Measurements from ENCODE around the gene LNPK.
"Not testable (repeated sequence)": the region's sequence is repeated elsewhere in the genome, so short reads cannot be mapped to it uniquely, and the experiment has no call there.

LNPK gene, protein sequence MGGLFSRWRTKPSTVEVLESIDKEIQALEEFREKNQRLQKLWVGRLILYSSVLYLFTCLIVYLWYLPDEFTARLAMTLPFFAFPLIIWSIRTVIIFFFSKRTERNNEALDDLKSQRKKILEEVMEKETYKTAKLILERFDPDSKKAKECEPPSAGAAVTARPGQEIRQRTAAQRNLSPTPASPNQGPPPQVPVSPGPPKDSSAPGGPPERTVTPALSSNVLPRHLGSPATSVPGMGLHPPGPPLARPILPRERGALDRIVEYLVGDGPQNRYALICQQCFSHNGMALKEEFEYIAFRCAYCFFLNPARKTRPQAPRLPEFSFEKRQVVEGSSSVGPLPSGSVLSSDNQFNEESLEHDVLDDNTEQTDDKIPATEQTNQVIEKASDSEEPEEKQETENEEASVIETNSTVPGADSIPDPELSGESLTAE

DNA sequence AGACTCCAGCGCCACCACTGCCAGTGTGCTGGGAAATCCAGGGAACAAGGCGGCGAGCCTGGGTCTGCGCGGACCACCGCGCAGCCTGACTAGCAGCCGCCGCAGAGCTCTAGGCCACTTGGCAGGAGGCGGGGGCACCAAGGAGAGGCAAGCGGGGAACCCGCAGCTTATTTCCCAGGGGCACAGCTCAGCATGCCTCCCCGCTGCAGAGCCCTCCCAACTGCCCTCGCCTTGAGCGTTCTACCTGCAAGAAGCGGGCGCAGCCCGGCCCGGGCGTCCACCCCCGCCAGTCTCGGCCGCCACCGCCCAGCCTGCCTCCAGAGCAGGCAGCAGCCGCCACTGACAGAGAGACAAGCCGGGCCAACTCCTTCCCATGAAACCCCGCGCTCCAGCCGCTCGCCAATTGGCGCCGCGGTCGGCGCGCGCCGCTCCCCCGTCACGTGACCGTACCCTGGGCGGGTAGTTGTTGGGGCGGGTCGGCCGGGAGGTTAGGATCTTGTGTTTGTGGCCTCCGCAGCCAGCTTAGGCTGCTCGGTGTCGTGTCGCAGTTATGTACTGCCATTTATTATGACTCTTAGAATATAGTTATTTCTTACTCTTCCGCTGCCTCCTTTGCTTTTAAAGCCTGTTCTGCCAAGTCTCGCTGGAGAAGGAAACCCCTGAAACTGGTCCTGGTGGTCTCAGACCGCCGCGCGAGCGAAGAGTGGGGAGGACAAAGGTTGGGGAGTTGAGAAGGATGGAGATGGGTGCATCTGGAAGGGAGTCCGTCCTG is at the start of gene LNPK:
Gene LNPK, minus strand, starts transcription at position 352 of the 772 bp plus-strand sequence. CDS start 6,683 bp downstream, outside the sequence.
- peak; percentile 95 for DNase-seq
- in situ Hi-C loops (cut with MboI; ENCODE audit: low pct_unique_long_range_greater_than_20kb, low sequenced_read_pairs), result no loop called here

DNA sequence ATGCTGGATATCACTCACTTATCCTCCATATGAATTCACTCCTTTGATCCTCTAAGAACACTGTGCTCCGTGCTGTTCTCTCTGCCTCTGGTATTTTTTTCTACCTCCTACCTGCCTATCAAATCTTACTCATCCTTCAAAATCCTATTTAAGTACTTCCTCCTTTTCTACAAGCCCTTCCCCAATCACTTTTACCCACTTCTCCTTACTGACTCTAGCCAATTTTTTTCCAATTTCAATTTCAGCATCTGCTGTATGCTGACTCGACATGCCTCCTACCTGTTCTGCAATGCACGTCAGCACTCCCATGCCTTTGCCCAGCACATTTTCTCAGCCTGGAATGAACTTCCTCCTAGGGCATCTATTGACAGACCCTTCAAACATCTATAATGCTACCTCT is 37.3 kb upstream of the LNPK start:
- DNase-seq, result peak; percentile 32
- in situ Hi-C loops (cut with MboI; ENCODE audit: low pct_unique_long_range_greater_than_20kb, low sequenced_read_pairs), result no loop called here

DNA sequence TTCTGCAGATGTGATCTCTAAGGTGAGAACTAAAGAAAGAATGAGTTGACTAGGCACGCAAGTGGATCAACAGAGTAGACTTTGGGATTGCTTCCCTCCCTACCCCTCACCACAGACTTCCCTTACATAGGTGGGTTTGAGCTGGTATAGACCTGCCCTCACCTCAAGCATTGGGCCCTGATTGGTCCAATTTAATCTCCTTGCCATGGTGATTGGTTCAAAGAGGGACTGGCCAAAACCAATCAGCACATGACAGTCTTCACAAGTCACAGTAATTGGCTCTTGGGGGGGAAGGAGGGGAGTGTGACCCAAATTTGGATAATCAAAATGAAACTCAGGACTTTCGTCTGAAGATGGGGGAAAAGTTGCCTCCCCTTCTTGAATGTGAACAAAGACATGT is 36.6 kb upstream of the LNPK start:
- DNase-seq, result no peak
- in situ Hi-C loops (cut with MboI; ENCODE audit: low pct_unique_long_range_greater_than_20kb, low sequenced_read_pairs), result no loop called here

DNA sequence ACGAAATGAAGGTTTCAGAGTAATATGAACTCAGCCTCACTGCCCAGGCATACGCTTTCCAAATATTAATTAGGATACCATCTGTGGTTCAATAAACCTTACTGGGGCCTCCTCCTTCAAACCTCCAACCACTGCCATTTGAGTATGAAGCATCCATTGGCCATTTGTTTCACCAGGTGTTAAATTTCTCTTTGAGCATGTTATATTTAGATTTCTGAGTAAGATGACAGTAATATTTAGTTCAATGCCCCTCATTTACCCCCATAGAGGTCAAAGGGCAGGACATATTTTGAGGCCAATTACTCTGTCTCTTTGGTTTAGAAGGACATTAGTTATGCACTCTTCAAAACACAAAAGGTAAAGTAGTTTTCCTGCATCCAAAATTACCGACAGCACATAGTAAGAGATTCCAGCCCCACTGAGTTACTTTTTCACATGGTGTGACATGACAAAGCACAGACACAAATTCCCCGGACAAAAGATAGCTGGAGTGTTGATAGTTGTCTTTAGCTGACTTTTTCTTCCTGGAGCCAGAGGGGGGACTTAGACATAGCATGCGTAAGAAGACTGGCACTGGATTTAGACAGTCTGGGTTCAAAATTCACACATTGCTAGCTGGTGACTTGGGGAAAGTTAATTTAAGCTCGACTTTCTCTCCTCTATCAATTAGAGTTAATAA is 33.1 kb upstream of the LNPK start:
- no peak for DNase-seq
- in situ Hi-C loops (cut with MboI; ENCODE audit: low pct_unique_long_range_greater_than_20kb, low sequenced_read_pairs), result no loop called here

DNA sequence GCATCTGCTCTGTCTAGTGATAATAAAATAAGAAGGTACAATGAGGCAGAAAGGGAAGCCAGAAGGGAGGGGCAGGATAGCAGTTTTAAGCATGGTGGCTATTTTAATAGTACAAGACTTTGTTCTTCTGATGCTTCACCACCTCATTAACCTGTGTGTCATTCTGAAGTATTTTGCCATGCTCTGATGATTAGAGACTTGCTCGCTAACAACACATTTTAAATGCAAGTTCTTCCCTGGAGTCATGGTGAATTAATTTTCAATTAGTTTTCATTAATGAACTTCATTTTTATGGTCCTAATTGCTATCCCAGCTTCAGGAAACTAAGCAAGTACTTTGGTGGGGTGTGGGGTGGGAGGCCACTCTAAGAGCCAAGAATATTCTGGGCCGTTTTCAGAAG is 25.7 kb upstream of the LNPK start:
- in situ Hi-C loops (cut with MboI; ENCODE audit: low pct_unique_long_range_greater_than_20kb, low sequenced_read_pairs), result no loop called here
- DNase-seq, result no peak

DNA sequence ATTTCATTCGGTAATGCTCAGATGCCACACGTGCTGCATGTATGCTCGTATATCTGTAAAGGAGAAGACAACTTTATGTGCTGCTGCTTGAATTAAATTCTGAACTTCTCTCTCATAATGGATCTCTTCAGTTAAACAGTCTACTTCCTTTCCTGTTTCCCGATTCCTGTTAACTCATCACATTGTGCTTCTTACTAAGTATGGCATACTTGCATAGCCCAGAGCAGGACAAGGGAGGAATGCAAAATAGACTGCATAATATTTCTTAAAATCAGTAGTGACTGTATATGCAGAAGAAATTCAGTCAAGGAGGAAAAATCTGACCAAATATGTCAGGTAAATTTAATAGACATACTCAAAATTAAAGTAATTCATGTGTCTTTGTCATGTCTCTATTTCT is 23.9 kb upstream of the LNPK start:
- in situ Hi-C loops (cut with MboI; ENCODE audit: low pct_unique_long_range_greater_than_20kb, low sequenced_read_pairs), result no loop called here
- no peak for DNase-seq

DNA sequence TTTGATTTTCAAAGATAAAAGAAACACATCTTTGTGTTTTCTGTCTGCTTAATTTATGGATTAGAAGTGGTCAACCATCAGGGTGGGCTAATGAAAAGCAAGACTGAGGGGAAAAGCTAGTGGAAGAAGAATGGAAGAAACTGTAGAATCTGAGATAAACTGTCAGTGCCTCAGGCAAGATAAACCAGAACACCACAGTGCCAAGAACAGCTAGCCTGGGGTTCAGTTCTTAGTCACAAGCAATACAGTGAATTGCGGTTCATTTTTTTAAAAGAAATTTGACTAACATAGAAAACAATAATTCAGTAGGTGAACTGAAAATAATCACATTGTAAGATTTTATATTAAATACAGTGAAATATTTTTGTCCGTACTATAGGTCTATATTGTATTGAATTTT is 22.0 kb upstream of the LNPK start:
- in situ Hi-C loops (cut with MboI; ENCODE audit: low pct_unique_long_range_greater_than_20kb, low sequenced_read_pairs), result no loop called here
- DNase-seq, result no peak

DNA sequence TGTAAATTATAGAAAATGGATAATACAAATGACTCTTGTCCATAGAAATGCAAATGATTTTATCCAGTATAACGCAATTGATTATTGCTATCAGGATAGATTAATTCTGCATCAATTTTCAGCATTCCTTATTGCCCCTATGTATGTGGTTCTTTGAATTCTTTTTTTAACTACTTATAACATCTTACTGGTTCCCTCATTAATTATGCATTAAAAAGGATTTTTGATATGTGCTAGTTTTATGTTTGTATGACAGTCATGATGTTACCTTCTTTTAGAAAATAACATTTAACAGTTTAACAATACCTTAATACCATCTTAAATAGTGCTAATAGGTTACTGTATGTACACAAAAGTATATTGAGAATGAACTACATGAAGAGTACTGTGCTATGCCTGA is 20.0 kb upstream of the LNPK start:
- in situ Hi-C loops (cut with MboI; ENCODE audit: low pct_unique_long_range_greater_than_20kb, low sequenced_read_pairs), result no loop called here
- DNase-seq, result no peak

DNA sequence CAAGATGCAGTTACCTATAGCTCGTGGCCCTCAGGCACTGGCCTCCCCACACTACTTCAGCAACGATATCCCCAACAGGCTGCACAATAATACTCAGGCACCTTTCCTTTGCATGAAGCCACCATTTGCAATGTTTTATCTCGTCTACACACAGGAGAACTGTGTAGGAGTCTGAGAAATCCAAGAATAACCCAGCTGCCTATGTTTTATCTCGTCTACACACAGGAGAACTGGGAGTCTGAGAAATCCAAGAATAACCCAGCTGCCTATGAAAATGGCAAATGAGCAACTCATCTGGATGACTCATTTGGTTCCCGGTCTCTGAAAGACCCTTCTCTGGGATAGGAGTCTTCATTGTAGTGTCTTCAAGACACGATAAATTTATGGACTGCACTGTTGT is 18.3 kb upstream of the LNPK start:
- DNase-seq, result no peak
- in situ Hi-C loops (cut with MboI; ENCODE audit: low pct_unique_long_range_greater_than_20kb, low sequenced_read_pairs), result no loop called here

DNA sequence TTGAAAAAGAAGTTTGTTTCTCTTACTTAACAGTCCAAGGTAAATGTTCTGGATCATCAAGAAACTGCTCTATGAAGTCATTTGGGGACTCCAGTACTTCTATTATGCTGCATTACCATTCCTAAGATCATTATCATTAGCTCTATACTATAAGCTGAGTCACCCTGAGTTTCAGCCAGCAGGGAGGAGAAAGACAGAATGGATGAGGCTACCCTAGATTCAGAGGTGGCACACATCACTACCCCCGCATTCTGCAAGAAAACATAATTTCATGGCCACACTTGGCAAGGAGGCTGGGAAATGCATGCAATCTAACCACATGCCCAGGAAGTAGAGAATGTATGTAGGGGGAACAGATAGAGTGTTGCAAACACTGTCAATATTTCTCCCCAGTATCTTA is 16.6 kb upstream of the LNPK start:
- in situ Hi-C loops (cut with MboI; ENCODE audit: low pct_unique_long_range_greater_than_20kb, low sequenced_read_pairs), result no loop called here
- no peak for DNase-seq

DNA sequence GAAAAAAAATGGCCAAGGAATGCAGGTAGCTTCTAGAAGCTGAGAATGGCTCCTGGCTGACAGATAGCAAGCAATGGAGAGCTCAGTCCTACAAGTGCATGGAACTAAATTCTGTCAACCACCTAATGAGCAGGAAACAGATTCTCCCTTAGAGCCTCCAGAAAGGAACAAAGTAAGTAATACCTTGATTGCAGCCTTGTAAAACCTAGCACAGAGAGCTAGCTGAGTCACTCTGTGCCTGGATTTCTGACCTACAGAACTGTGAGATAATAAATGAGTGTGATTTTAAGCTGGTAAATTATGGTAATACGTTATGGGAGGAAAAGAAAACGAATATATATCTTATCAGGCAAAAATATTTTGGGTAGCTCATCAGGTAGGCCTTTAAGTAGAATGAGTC is 7.4 kb upstream of the LNPK start:
- in situ Hi-C loops (cut with MboI; ENCODE audit: low pct_unique_long_range_greater_than_20kb, low sequenced_read_pairs), result no loop called here
- no peak for DNase-seq

DNA sequence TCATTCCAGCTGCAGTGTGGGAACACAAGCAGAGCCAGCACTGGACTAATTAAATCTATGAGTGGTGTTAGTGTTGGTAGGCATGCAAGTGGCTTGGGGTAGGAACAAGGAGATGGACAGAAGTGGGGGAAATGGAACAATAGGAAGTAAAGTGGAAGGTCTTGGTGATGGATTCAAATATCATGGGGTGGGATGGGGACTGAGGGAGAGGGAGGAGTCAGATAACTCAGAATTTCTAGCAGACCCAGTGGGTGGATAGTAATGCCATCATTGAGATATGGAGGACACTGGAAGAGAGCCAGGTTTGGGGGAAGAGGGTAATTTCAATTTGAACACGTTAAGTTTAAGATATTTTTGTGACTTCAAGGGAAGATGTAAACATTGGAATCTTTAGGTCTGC is 2.9 kb upstream of the LNPK start:
- no peak for DNase-seq
- in situ Hi-C loops (cut with MboI; ENCODE audit: low pct_unique_long_range_greater_than_20kb, low sequenced_read_pairs), result no loop called here

DNA sequence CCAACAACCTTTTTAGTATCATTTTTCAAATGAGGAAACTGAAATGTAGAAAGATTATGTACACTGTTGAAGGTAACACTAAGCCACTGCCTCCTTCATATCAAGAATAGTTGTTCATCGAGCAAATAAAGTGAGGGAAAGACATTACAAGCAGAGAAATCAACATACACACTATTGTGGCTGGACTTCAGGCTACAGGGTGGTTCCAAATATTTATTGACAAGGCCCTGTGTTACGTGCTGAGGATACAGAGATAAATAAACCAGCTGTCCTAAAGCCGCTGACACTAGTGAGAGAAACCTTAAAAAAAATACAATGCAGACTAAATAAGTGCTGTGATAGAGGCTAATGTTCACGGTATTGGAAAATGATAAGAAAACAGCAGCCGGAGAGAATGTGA is 1.9 kb upstream of the LNPK start:
- DNase-seq, result no peak
- in situ Hi-C loops (cut with MboI; ENCODE audit: low pct_unique_long_range_greater_than_20kb, low sequenced_read_pairs), result no loop called here

DNA sequence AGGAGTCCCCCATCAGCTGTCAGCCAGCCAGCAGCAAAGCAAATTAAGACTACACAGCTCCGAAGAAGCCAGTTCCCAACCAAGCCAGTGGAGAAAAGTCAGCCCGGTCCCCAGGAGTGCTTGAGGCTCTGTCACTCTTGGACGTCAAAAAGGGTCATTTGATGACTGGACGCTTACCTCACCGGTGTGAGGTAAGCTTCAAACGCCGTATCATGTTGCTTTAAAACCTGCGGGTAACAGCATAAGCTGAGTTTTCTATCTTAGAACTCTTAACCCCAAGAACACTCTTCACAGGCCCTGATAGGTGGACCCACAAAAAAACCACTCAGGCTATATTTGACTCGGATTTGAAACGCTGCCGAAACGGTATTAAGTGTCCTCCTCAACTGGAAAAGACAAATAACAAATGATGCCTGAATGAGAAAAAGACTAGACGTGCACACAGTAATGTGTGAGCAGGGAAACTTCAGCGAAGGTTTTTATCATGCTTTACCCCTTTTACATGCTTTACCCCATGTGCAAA is 682 bp upstream of the LNPK start:
- no peak for DNase-seq
- in situ Hi-C loops (cut with MboI; ENCODE audit: low pct_unique_long_range_greater_than_20kb, low sequenced_read_pairs), result no loop called here

DNA sequence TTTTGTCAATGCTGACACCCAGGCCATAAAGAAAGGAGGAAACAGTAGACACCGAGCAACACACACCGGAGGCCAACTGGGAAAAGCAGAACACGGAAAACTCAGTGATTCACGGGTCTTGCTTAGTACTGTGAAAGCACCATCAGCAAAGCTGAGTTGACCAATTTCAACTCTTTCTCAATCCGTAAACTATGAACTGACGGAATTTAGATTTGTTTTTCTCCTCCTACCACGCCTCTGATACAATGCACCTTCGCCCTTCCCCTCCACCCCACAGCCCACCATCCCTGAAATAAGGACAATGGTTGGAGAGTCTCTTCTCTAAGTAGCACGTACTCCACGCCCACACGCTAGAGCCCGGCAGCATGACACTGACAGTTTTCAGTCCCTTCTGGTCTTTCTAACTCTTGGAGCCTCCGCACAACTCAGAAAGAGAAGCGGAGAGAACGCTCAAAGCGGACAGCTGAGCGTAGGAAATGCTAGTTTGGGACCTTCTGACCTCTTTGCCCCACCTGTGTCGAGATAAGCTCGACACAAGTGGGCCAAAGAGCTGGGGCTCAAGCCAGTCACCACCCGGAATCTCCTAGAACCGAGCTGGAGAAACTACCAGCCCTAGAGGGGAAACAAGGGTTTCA is 669 bp downstream of the LNPK start:
- in situ Hi-C loops (cut with MboI; ENCODE audit: low pct_unique_long_range_greater_than_20kb, low sequenced_read_pairs), result no loop called here
- DNase-seq, result peak; percentile 67

DNA sequence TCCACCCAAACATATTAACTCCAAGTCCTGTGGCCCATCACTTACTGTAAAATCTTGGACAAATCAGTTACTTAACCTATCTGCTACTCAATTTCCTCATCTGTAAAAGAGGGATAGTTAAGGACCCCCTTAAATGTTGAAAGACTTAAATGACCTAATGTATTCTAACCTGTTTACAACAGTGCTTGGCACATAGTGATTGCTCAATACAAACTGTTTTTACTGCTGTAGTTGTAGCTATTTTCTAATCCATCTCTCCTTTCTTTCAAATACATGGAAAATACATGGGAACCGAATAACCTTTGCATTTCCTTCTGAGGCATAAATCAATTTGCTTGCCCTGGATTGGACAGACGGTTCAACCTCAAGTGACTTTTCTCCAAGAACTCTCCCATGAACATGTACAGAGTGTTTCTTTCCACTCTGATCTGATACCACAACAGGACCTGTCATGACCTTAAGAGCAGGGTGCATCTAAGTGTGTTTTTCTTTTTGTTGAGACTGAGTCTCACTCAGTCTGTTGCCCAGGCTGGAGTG is 2.7 kb downstream of the LNPK start:
- in situ Hi-C loops (cut with MboI; ENCODE audit: low pct_unique_long_range_greater_than_20kb, low sequenced_read_pairs), result no loop called here
- DNase-seq, result no peak

DNA sequence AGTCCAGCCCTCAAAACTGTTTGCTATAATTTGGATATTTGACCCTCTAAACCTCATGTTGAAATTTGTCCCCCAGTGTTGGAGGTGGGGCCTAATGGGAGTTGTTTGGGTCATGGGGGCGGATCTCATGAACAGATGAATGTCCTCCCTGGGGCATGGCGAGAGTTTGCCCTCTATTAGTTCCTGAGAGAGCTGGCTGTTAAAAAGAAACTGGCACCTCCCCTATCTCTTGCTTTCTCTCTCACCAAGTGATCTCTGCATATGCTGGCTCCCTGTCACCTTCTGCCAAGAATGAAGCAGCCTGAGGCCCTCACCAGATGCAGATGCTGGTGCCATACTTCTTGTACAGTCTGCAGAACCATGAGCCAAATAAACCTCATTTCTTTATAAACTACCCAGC is 12.0 kb downstream of the LNPK start:
- in situ Hi-C loops (cut with MboI; ENCODE audit: low pct_unique_long_range_greater_than_20kb, low sequenced_read_pairs), result no loop called here
- no peak for DNase-seq

DNA sequence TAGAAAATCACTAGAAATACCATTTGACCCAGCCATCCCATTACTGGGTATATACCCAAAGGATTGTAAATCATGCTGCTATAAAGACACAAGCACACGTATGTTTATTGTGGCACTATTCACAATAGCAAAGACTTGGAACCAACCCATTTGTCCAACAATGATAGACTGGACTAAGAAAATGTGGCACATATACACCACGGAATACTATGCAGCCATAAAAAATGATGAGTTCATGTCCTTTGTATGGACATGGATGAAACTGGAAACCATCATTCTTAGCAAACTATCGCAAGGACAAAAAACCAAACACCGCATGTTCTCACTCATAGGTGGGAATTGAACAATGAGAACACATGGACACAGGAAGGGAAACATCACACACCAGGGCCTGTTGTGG is 14.9 kb downstream of the LNPK start:
- in situ Hi-C loops (cut with MboI; ENCODE audit: low pct_unique_long_range_greater_than_20kb, low sequenced_read_pairs); DNase-seq: not testable (repeated sequence)

DNA sequence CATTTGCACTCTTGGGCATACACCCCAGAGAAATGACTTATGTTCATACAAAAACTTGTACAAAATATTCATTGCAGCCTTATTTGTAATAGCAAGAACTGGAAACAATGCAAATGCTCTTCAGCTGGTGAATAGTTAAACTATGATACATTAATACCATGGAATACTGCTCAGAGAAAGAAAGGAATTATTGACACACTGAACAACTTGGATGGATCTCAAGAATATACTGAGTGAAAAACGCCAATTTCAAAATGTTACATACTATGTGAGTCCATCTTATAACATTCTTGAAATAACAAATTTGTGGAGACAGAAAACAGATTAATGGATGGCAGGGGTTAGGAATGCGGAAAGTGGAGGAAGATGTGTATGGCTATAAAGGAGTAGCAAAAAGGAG is 17.2 kb downstream of the LNPK start:
- in situ Hi-C loops (cut with MboI; ENCODE audit: low pct_unique_long_range_greater_than_20kb, low sequenced_read_pairs), result no loop called here
- DNase-seq, result no peak
